Esophagus squamous epithelium (tissue), 4 donors: ENCODE measurements around the gene ZNF777.

Source experiments
- CTCF ChIP-seq, 6 experiments: fragments of 450-650 bp in 4 of 6; fragments of 200-600 bp in 2 of 6; sonication (generic) in 2 of 6; IDR thresholded peaks; one replicate each; pipeline ENCODE4 v1.5.1; 2016 to 2019; ENCODE audit warnings: antibody characterized with exemption in 6 of 6, mild to moderate bottlenecking in 4 of 6, moderate library complexity in 4 of 6
- POLR2A ChIP-seq, 4 donors: fragments of 450-650 bp; IDR thresholded peaks; one replicate each; pipeline ENCODE4 v1.6.1; 2017; ENCODE audit warnings: antibody characterized with exemption in 4 of 4, mild to moderate bottlenecking in 4 of 4, moderate library complexity in 3 of 4

GRCh38 chr7:149414171-149414570 is 46.7 kb downstream of the ZNF777 start:
- TF ChIP-seq CTCF (IDR thresholded peaks at IDR 0.05) (no peak), POLR2A (IDR thresholded peaks at IDR 0.05) (no peak)
